Body of pancreas (tissue), 4 donors: ENCODE data around the gene GGPS1. TPM values are rescaled to one million over a fixed set of nuclear protein-coding genes. Genes with fewer than 3 reads are reported as not detected.

Source experiments
- ATAC-seq: fragments of 150-250 bp; one replicate; pipeline ENCODE4 v1.9.1; 2016
- DNase-seq, 4 donors: peaks; one replicate each; pipeline ENCODE4 v3.0.0-alpha.2; 2019
- H3K27ac ChIP-seq, 4 donors: fragments of 200-600 bp; sonication (generic); 1 replicate in 3 of 4; 2 replicates in 1 of 4; pipeline versions ENCODE4 v1.5.1 to v1.6.1; 2016 to 2019; ENCODE audit warnings: mild to moderate bottlenecking in 1 of 4, mixed read lengths in 1 of 4, moderate library complexity in 1 of 4
- H3K27me3 ChIP-seq, 2 donors: fragments of 200-600 bp; sonication (generic); one replicate each; pipeline ENCODE4 v1.6.0; 2016; ENCODE audit warnings: mild to moderate bottlenecking in 1 of 2
- H3K36me3 ChIP-seq, 2 donors: fragments of 200-600 bp; sonication (generic); replicated peaks in 1 of 2; 2 replicates each; pipeline ENCODE4 v1.5.1; 2016; ENCODE audit warnings: low read depth in 2 of 2; ENCODE audit not compliant: insufficient read depth in 1 of 2
- H3K4me1 ChIP-seq: fragments of 200-600 bp; sonication (generic); one replicate; pipeline ENCODE4 v1.6.0; 2016
- H3K4me3 ChIP-seq, 2 donors: fragments of 200-600 bp; sonication (generic); 1 replicate in 1 of 2; 2 replicates in 1 of 2; pipeline ENCODE4 v1.5.1; 2016 to 2019
- H3K9me3 ChIP-seq, 3 donors: fragments of 200-600 bp; sonication (generic); 1 replicate in 2 of 3; 2 replicates in 1 of 3; pipeline ENCODE4 v1.5.1; 2016
- CTCF ChIP-seq, 7 experiments: fragments of 450-650 bp in 4 of 7; fragments of 200-600 bp in 3 of 7; sonication (generic) in 3 of 7; IDR thresholded peaks; one replicate each; pipeline ENCODE4 v1.5.1; 2016 to 2019; ENCODE audit warnings: antibody characterized with exemption in 7 of 7
- POLR2A ChIP-seq, 3 donors: fragments of 450-650 bp; IDR thresholded peaks; one replicate each; pipeline ENCODE4 v1.6.1; 2016; ENCODE audit warnings: antibody characterized with exemption in 3 of 3, mild to moderate bottlenecking in 2 of 3
- WGBS, 2 donors: methylation state at CpG; one replicate each; pipeline ENCODE4 v1.1.5; 2017; 5-methylcytosine and 5-hydroxymethylcytosine counted together
- intact Hi-C: fragments of 100-400 bp; cut with DNase I; formaldehyde crosslinking; loops from one replicate; pipeline ENCODE4 v1.15.1; 2023
- total RNA-seq, 2 donors: library from RNA; depleted of rRNA; stranded (reverse); fragments of >200 nt; gene quantifications; one replicate each; pipeline ENCODE4 v1.1.0, GENCODE V29; 2016

Gene GGPS1
- total RNA-seq, 2 donors from 2014 or later, result 11.9 to 15.3 TPM

- intact Hi-C loops, result no loop called here
- peak; percentile 76 to 91 (median 84) for DNase-seq
- ATAC-seq, result peak; percentile 96
- 30 to 31% methylated on average over 5 of the region's 5 CpGs for WGBS, 2 donors
- Histone ChIP-seq H3K9me3 (no peaks in the 10 kb centered on the region), H3K27ac (peak overlapping the region; percentile 30 to 73 (median 67)), H3K4me3 (no peak overlapping the region), H3K27me3 (no peaks in the 10 kb centered on the region), H3K36me3 (no peaks in the 10 kb centered on the region), H3K4me1 (peaks cover 85% of the 10 kb centered on the region)
- TF ChIP-seq POLR2A (IDR thresholded peaks at IDR 0.05) (no peak), CTCF (IDR thresholded peaks at IDR 0.05) (no peak)
These were observed 32.4 kb upstream of the GGPS1 start for GRCh38 chr1:235295902-235296350.

- no peak for ATAC-seq
- Histone ChIP-seq H3K4me1 (peaks cover 80% of the 10 kb centered on the region), H3K27me3 (no peaks in the 10 kb centered on the region), H3K36me3 (no peaks in the 10 kb centered on the region), H3K9me3 (no peaks in the 10 kb centered on the region), H3K27ac (peak overlapping the region in 3 of 4 donors; percentile 65 to 73 (median 66)), H3K4me3 (no peak overlapping the region)
- no peak for TF ChIP-seq POLR2A (IDR thresholded peaks at IDR 0.05)
- no peak for TF ChIP-seq CTCF (IDR thresholded peaks at IDR 0.05)
- DNase-seq, result no peak
- 92 to 95% methylated on average over 1 of the region's 1 CpG for WGBS, 2 donors
- intact Hi-C loops, result no loop called here
These were observed 31.6 kb upstream of the GGPS1 start for GRCh38 chr1:235296729-235297128.

DNA sequence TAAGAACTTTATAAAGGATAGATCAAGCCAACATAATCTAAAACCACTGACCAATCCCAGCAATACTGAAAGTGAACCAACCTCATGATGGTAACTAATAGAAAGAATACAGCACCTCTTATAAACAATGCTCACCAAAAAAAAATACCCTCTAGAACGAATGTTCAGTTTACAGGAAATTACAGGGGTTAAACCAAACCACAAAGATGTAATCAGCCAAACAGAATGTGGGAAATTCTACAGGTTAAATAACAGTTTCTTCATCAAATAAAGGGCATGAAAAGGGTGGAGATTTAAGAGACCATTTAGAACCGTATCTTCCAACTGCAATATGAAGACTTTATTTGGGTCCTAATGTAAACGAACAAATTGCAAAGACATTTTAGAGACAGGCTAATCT is 30.8 kb upstream of the GGPS1 start:
- Histone ChIP-seq H3K4me3 (no peak overlapping the region), H3K36me3 (no peaks in the 10 kb centered on the region), H3K9me3 (no peaks in the 10 kb centered on the region), H3K27ac (peak overlapping the region in 1 of 4 donors; percentile 73), H3K27me3 (no peaks in the 10 kb centered on the region), H3K4me1 (peaks cover 75% of the 10 kb centered on the region)
- DNase-seq (no peak), ATAC-seq (no peak)
- intact Hi-C loops, result no loop called here
- TF ChIP-seq CTCF (IDR thresholded peaks at IDR 0.05) (no peak), POLR2A (IDR thresholded peaks at IDR 0.05) (no peak)
- 42 to 45% methylated on average over 3 of the region's 3 CpGs for WGBS, 2 donors

GRCh38 chr1:235298758-235299157 is 29.6 kb upstream of the GGPS1 start:
- intact Hi-C loops, result no loop called here
- no peak overlapping the region for H3K4me3 ChIP-seq
- no peak for ATAC-seq
- DNase-seq, result peak in 1 of 4 donors; percentile 43
- no peaks in the 10 kb centered on the region for H3K27me3 ChIP-seq
- H3K27ac ChIP-seq, result peak overlapping the region in 1 of 4 donors; percentile 61
- H3K9me3 ChIP-seq, result no peaks in the 10 kb centered on the region
- no peaks in the 10 kb centered on the region for H3K36me3 ChIP-seq
- H3K4me1 ChIP-seq, result peaks cover 74% of the 10 kb centered on the region
- no peak for TF ChIP-seq POLR2A (IDR thresholded peaks at IDR 0.05)
- TF ChIP-seq CTCF (IDR thresholded peaks at IDR 0.05), result no peak
- 12 to 13% methylated on average over 2 of the region's 2 CpGs for WGBS, 2 donors

GRCh38 chr1:235299169-235299858 is 29.1 kb upstream of the GGPS1 start:
- Histone ChIP-seq H3K4me3 (no peak overlapping the region), H3K4me1 (peaks cover 69% of the 10 kb centered on the region), H3K27ac (peak overlapping the region in 1 of 4 donors; percentile 61), H3K27me3 (no peaks in the 10 kb centered on the region), H3K9me3 (no peaks in the 10 kb centered on the region), H3K36me3 (no peaks in the 10 kb centered on the region)
- 24 to 31% methylated on average over 10 of the region's 10 CpGs for WGBS, 2 donors
- intact Hi-C loops, result no loop called here
- TF ChIP-seq POLR2A (IDR thresholded peaks at IDR 0.05) (no peak), CTCF (IDR thresholded peaks at IDR 0.05) (no peak)
- DNase-seq (no peak), ATAC-seq (no peak)
